HG03060 (cell line): ENCODE results near the gene LCN15.

Experiments
- ATAC-seq: cut with Tn5 transposase; IDR thresholded peaks from one replicate; pipeline ENCODE4 v1.9.1; 2021; ENCODE audit warnings: low read depth, moderate number of reproducible peaks; ENCODE audit not compliant: unreplicated experiment

The LCN15 gene

DNA sequence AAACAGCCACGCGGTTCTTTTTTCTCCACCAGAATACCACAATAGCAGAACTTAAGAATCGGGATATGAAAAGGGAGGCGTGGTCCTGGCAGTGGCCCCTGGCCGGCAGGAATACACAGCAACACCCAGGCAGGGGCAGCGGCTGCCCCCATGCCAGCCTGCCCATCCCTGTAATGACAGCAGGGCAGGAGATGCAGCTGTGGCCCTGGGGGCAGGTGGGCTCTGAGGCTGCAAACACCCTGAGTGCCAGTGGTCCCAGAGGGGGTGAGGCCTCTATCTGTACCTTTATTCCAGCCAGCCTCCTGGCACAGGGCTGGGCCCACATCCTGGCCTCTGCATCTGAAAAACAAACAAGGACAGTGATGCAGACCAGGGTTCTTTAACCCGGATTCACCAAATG is 39.5 kb downstream of the LCN15 start:
- no peak for ATAC-seq

GRCh38 chr9:136723989-136724388 is 40.3 kb downstream of the LCN15 start:
- ATAC-seq, result no peak

DNA sequence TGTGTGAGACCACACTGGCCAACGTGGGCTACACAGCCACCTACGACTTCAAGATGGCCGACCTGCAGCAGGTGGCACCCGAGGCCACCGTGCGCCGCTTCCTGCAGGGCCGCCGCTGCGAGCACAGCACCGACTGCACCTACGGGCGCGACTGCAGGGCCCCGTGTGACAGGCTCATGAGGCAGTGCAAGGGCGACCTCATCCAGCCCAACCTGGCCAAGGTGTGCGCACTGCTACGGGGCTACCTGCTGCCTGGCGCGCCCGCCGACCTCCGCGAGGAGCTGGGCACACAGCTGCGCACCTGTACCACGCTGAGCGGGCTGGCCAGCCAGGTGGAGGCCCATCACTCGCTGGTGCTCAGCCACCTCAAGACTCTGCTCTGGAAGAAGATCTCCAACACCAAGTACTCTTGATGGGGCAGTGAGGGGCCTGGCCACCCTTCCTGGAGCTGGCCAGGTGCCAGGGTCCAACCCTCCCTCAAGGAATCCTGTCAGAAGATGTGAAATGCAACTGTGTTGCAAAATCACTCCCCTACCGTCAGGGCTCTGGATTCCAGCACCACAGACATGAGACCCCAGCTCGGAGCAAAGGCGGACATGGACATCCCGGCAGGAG is 40.8 kb downstream of the LCN15 start:
- no peak for ATAC-seq

- ATAC-seq, result no peak
Observed at GRCh38 chr9:136722969-136723356, 41.4 kb downstream of the LCN15 start.

DNA sequence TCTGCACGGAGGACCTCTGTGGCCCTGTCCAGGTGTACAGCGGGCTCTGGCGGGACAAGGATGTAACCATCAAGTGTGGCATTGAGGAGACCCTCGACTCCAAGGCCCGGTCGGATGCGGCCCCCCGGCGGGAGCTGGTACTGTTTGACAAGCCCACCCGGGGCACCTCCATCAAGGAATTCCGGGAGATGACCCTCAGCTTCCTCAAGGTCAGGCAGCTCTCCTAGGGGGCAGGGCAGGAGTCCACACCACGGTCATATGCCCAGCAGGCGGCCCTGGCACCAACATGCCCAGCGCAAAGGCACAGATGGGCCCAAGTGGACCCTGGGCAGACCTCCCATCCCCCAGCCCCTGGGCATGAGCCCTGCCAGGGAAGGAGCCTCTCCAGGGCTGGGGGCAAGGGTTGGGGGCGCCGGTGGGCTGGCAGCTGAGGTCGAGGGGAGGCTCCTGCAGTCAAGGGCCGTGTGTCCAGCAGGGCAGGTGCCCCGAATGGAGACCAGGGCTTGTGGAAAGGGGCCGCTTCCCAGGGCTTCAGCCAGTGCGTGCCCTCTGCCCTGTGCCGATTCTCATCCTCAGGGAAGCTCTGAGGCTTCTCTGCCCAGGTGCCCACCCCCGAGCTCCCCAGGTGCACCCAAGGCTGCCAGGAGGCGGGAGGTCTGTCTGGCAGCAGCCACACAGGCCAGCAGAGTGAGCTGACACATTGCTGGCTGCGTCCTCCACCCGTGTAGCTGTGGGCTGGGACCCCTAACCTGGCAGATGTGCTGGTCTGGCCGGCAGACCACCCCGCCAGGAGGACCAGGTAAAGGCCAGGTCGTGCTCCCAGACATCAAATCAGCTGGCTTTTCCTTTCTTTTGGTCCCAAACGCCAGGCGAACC is 42.0 kb downstream of the LCN15 start:
- no peak for ATAC-seq

GRCh38 chr9:136721339-136722092 is 42.8 kb downstream of the LCN15 start:
- ATAC-seq, result no peak

- ATAC-seq, result no peak
Observed at GRCh38 chr9:136720898-136721338, 43.4 kb downstream of the LCN15 start.

DNA sequence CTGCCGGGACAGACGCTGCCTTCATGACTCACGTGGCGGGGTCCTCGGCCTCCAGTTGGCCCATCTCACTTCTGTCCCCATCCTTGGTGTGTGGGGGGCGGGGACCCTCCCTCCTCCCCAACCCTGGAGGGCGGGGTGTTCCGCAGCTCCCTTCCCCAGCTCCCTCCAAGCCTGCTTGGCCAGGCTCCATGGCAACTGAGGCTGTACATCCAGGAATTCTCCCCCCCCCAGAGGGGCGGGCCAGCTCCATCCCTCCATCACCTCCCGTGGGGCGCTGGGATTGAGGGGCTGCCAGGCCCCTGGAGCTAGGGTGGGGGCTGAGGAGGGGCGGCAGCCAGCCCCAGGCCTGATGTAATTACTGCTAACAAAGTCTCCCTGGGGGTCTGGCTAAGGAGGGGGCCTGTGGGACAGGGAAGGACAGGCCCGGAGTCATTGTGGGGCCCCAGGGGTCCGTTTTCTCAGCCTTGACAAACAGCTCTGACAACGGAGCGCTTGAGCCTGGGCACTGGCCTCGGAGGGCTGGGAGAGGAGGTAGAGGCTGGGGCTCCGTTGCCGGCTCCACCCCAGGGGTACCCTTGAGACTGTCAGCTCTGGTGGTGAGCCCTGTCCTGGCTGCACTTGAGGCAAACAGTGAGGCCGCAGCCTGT is 43.9 kb downstream of the LCN15 start:
- no peak for ATAC-seq

GRCh38 chr9:136719195-136719880 is 45.0 kb downstream of the LCN15 start:
- ATAC-seq, result no peak

DNA sequence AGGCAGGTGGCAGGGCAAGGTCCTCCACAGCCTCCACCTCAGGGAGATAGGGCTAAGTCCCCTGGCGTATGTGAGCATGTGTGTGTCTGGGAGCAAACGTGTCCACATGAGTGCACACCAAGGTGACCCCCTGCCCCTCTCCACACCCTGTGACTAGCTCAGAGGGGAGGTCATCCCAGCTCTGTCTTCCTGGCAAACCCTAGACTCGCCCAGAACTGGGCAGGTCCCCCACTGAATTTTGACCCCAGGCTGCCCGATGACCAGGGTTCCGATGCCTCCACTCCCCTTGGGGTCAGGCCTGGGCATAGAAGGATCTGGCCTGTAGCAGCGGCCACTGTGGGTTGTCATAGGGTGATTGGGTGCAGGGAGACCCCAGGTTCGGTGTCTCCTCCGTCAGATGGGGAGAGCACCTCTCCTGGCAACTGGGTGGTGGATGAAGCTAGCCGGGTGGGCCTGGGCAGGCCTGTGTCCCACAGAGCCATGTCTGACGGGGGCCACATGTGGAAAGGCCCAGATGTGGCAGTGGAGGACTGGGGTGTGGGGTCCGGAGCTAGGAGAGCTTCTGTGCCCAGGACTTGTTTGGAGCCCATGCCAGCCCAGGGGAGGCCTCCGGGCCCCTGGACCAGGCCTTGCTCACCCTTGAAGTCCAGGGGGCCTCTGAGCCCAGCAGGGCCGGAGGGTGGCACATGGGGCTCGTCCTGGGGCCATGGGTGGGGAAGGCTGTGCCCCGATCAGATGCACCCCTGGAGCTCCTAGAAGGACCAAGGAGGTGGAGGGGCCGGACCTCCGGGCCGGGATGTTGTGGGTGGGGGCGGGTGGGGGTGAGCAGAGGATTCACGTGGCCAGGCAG is 45.7 kb downstream of the LCN15 start:
- no peak for ATAC-seq

DNA sequence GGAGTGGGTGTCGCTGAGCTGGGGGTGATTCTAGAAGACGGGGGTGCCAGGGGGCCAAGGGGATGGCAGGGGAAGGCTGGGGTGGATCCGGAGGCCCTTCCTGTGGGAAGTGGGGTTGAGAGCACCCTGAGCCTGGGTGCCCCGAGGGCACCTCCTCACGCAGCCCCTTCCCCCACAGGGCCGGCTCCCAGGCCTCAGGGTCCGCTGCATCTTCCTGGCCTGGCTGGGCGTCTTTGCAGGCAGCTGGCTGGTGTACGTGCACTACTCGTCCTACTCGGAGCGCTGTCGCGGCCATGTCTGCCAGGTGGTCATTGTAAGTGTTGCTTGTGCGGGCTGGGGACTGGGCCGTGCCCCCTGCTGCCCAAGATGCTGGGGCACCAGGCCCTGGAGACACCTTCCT is 46.9 kb downstream of the LCN15 start:
- no peak for ATAC-seq

DNA sequence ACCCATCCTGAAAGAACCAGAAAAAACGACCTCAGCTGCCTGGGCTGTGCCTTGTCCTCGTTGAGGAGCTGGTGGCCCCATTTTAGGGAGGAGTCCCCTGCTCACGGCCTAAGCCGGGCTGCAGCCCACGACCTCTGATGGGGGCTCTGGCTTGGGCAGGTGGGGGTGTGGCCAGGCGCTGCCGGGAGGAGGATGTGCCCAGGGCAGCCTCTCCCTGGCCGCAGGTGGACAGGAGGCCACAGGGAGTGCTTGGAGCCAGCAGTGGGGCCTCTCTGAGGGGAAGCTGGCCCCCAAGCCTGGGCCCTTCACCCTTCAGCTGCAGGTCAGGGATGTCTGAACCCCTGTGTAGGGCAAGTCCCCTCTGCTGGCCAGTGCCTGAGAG is 49.4 kb downstream of the LCN15 start:
- no peak for ATAC-seq

DNA sequence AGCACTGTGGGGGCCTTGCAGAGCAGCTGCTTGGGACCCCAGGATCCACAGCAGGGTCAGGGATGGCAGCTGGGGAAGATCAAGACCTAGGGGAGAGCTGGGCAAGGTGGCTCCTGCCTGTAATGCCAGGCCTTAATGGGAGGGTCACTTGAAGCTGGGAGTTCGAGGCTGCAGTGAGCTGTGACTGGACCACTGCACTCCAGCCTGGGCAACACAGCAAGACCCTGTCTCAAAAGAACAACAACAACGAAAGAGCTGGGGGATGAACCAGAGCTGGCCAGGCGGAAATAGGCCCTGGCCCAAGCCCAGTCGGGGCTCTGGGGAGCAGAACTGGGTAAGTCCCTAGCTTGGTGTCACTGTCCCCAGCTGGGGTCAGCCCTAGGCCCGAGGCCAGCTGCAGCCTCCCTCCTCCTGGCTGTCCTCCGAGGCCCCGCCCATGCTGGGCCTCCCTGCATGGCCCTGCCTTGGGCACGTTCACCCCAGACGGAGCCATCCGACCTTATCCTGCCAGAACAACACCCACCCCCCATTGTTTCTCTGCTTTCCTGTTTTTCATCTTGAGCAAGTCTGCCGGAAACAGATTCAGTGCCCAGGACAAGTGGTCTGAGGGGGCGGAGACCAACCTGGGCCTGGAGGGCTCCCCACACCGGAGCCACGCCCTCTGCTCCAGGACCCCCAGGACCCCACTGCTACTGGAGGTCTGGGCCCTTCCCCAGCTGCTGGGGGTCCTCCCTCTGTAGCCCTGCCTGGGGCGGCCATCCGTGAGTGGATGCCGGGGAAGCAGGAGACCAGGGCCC is 50.0 kb downstream of the LCN15 start:
- ATAC-seq, result no peak

GRCh38 chr9:136713550-136713949 is 50.8 kb downstream of the LCN15 start:
- no peak for ATAC-seq

DNA sequence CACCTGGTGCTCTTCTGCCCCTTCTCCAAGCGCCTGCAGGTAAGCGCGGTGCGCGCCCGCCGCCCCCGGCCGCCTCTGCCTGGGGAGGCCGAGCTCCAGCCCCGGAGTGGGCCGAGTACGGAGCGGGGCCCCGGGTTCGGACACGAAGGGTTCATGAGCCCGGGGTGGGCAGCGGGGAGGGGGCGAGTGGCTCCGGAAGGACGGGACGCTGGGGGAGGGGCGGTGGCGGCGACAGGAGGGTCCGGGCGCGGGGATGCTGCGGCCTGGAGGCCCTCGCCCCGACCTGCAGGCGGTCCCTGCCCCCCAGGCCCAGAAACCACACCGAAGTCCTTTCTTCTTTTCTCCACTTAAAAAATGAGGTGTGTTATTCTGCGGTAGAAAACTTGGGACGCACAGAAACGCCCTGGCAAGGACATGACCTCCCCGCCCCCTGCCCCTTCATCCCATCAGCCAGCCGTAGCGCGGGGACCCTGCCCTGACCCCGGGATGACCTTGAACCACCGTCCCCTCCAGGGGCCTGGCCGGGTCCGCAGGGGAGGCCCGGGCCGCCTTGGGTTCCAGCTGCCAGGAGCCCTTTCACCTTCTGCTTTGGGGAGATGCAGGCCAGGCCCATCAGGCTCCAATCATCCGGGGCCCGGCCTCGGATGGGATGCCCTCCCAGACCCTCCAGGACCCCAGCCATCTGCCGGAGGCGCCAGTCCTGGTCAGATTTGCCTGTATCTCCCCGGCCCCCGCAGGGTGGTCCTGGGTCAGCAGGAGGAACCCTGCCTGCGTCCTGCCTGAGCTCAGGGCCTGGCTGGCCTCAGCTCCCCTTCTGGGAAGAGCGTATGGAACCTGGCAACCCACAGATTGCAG is 51.4 kb downstream of the LCN15 start:
- no peak for ATAC-seq

DNA sequence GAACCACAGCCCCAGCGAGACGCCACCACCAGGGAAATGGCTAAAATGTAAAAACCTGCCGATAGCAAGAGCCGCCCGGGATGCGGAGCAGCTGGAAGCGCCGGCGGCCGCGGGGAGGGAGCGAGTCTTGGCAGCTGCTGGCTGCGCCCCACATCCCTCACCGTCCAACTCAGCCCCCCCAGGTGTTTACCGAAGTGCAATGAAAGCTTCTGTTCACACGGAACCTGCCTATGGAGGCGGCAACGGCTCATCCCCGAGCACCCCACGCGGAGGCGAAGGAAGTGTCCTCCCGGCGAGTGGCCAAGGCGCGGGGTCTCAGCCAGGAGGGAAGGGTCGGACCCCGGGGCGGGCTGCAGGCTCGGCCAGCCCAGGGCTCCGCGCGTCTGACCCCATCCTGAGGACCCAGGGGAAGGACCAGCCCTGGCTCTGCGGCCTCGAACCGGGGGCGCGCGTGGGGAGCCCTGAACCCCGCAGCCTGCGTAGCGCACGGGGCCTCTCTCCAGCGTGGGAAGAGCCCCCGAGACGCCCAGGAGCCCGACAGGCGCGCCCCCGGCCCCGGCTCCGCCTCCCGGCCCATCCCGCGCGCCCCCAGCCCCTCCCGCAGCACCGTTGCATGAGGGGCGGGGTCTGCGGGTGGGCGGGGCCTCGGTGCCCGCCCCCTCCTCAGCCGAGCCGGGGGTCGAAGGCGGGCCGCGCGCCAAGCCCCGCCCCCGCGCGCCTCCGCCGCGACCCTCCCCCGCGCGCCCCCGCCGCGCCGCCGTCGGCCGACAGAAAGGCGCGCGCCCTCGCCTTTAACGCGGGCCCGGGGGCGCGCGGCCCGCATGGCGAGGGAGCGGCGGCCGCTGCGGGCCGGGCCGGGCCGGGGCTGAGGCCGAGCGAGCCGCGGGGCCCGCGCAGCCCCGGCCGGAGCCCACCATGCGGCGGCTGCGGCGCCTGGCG is 52.3 kb downstream of the LCN15 start, which contains the start of gene DIPK1B:
DIPK1B (plus strand) TSS at position 822 of the 939 bp plus-strand sequence; CDS start at position 916, 94 bp downstream.
- no peak for ATAC-seq
